Fibroblast of mammary gland (primary cell): ENCODE results near the gene CARD14.
"Not testable (repeated sequence)": the region's sequence is repeated elsewhere in the genome, so short reads cannot be mapped to it uniquely, and the experiment has no call there.

ENCODE experiments used
- DNase-seq: peaks from one replicate; pipeline ENCODE4 v3.0.0-alpha.2; 2010; ENCODE audit warnings: low read depth
- H3K4me3 ChIP-seq: 2 replicates; pipeline ENCODE4 v1.5.1; 2011; ENCODE audit warnings: low read depth, mild to moderate bottlenecking, low read length, moderate library complexity; ENCODE audit not compliant: control insufficient read depth
- CTCF ChIP-seq: conservative IDR thresholded peaks from 2 replicates; pipeline ENCODE4 v1.5.1; 2011; ENCODE audit warnings: low read depth, low read length, inconsistent platforms; ENCODE audit not compliant: control insufficient read depth, insufficient read depth

CARD14 gene

DNA sequence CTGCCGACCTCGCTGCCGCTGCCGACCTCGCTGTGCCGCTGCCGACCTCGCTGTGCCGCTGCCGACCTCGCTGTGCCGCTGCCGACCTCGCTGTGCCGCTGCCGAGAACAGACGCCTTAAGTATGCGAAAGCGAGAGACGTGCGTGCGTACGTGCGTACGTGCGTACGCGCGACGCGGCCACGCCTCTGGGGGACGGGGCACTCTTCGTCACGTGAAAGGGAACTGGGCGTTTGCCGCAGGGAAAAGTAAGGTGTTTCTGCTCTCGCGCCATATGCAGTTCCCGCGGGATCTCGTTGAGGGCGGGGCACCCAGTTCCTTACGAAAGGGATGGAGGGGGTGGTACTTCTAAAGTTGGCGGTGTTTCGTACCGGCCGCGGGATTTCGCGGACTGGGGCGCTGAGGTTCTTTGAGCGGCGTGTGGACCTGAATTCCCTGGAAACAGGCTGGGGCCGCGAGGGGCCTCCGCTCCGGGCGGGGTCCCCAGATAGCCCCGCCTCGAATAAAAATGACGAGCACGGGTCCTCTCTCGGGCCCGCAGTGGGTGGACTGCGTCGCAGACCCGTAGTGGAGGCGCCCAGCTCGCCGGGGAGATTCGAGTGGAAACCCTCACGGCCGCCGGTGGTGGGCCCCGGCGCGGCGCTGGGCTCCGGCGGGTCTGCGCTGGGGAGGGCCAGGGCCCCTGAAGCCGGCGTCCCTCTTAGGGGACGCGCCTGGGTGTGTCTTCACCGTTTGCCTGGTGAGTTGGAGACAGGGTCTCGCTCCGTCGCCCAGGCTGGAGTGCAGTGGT, 22.6 kb upstream of the CARD14 start, which contains the start of gene EIF4A3:
Gene EIF4A3, minus strand, starts transcription at position 94 of the 788 bp plus-strand sequence. CDS start 167 bp downstream, outside the sequence.
- TF ChIP-seq CTCF = no peak
- peak within 1 kb of the TSS; percentile 87 for H3K4me3 ChIP-seq
- peak; percentile 98 for DNase-seq

DNA sequence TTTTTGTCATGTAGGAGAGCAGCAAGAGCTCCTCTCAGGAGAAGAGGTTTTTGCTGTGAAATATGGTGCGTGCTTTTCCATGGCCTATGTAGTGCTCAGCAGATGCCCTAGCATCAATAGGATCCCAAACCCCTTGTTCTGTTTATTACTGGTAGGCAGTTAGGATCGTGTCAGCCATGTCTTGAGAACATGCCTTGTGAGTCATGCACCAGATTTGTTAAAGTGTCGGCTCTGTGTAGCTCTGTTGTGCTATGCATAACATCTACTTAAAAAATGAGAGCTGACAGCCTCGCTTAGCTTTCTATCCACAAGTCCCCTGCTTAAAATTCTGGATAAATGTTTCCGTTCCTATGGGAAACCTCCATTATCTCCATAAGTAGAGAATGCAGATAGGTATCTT, 18.5 kb upstream of the CARD14 start:
- peak; percentile 83 for DNase-seq
- no peak for TF ChIP-seq CTCF
- H3K4me3 ChIP-seq = no peak overlapping the region

DNA sequence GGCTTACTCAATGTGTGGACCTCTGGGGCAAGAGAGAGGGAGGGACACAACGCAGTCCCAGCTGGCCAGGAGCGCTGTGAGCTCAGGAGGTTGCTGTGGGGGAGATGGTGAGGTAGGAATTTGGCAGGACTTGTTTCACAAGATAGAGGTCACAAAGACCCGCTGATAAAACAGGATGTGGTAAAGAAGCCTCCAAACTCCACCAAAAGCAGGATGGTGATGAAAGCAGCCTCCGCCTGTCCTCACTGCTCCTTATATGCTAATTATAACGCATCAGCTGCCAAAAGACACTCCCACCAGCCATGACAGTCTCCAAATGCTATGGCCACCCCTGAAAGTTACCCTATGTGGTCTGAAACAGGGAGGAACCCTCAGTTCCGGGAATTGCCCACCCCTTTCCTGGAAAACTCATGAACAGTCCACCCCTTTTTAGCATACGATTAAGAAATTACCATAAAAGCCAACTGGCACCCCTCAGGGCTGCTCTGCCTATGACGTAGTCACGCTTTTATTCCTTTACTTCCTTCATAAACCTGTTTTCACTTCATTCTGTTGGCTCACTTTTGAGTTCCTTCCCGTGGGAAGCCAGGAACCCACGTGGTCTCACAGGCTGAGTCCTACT, 17.6 kb upstream of the CARD14 start:
- DNase-seq = peak; percentile 89
- TF ChIP-seq CTCF = no peak
- H3K4me3 ChIP-seq = no peak overlapping the region

GRCh38 chr17:80153004-80153403, 16.8 kb upstream of the CARD14 start:
- DNase-seq = no peak
- TF ChIP-seq CTCF = no peak
- H3K4me3 ChIP-seq = no peak overlapping the region

DNA sequence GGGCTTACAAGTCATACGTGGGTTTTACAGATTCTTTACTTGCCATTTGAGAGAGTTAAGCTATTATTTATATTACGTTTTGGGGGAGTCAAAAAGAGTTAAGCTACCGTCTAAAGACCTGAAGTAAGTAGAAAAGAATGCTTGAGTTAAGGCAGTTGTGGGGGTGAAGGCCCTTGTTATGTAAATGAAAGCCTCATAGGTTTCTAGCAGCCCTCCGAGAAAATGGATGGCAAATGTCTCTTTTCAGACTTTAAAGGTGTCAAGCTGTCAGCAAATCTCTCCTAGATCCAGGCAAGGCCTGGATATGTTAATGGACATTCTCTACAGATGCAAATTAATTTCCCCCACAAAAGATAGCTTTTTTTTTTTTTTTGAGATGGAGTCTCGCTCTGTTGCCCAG, 15.7 kb upstream of the CARD14 start:
- no peak for TF ChIP-seq CTCF
- no peak for DNase-seq
- H3K4me3 ChIP-seq = no peak overlapping the region

- not testable (repeated sequence) for H3K4me3 ChIP-seq, DNase-seq
Observed at GRCh38 chr17:80155600-80155999, 14.2 kb upstream of the CARD14 start.

DNA sequence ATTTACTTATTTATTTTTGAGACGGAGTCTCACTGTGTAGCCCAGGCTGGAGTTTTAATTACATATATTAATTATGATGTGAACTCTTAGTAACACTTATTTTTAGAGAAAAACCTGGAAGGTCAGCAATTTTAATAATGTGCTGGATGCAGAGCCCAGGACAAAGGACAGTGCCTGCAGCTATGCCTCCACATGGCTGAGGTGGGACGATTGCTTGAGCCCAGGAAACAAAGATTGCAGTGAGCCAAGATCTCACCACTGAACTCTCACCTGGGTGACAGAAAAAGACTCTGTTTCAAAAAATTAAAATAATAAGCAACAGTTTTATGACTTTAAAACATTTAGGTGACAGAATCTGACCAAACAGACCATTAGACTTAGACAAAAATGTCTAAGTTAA, 11.0 kb upstream of the CARD14 start:
- DNase-seq = no peak
- no peak for TF ChIP-seq CTCF
- H3K4me3 ChIP-seq = no peak overlapping the region
